ENCODE measurements around the gene PDCD4.

PDCD4 gene

GRCh38 chr10:110871298-110872084 lies at the start of gene PDCD4:
Gene PDCD4 (plus strand): TSS chr10:110871928. CDS start chr10:110876028, 4,100 bp downstream.
- DNase-seq, result peak; percentile 99

DNA sequence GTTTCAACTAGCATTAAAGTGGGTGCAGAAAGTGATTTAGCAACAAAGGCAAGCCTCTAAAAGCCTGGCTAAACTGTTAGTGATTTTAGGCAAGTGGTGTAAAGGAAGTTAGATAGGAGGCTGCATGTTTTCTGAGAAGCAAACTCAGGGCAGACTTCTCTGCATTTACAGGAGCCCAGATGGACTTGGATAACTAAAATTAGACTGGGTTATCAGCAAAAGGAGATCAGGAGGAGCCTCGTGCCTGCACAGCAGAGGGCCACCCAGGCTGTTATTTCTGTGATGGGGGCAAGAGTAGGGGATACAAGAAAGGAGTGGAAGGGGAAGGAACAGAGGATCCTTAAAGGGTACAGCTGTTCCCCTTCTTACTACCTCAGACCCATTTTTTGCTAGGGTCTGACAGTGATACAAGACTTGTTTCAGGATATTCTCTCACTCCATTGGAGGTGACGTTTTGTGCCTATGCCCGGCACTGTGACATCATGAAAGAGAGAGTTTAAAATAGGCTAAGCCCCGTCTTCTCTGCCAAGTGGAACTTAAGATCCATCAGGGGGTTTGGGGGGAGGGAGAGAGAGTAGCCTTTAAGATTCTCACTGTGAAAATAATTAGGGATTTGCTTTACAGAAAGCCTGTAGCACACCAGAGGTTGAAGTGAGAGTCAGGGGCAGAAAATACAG lies 49.6 kb upstream of the PDCD4 start:
- peak; percentile 72 for DNase-seq

DNA sequence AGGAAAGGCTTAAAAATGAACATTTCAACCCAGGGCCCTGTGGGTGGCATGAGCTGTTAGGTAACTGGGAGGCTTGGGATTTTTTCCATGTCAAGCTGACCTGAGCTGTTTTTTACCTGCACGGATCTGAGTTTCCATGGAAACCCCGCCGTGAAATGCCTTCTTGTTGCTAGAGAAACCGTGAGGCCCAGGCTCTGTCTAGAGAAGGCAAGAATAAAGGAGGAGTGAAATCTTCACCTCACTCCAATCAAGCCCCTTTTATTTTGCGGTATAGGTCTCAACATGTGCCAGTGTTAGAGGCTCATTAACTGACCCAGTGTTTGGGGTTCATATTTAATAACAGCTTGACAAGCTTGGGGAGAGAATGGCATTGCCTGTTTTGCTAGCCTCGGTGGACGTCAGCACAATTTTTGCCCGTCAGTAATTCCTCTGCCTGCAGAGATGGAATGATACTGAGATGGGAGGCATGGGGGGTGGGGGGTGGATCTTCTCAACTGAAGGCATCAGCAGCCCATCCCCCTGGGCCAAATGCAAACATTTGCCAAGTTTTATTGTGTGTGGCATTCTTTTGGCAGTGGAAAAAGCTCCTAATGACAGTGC lies 48.9 kb upstream of the PDCD4 start:
- no peak for DNase-seq

DNA sequence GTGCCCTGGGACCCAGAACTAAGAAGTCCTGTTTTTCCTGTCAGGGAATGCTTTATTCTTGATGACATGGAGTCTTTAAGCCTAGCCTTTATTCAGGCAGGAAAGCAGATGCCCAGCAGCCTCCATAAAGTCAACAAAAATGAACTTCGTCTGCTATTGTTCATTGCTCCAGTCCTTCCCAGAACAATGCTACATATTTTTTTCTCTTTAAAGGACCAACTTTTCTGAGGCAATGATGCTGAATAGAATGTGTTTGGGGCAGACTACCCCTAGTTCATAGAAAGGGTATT lies 47.6 kb upstream of the PDCD4 start:
- DNase-seq, result no peak

DNA sequence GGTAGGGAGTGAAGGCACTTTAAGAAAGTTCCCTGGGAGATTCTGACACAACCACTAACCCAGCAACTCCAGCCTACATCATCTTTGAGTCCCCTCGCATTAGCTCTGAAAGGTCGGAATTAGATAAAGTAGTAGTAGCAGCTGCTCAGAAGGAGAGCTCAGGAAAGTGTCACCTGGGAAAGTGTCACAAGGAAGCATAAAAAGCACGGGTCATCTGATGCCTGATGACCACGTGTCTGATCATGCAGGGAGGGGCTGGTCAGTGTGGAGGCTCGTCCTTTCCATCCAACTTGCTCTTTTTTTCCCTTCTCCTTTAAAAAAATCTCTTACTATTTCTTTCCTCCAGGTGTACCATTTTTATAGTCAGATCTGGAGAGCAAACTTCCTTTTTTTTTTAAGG lies 47.1 kb upstream of the PDCD4 start:
- DNase-seq, result no peak

GRCh38 chr10:110825508-110825907 lies 46.2 kb upstream of the PDCD4 start:
- DNase-seq, result no peak

DNA sequence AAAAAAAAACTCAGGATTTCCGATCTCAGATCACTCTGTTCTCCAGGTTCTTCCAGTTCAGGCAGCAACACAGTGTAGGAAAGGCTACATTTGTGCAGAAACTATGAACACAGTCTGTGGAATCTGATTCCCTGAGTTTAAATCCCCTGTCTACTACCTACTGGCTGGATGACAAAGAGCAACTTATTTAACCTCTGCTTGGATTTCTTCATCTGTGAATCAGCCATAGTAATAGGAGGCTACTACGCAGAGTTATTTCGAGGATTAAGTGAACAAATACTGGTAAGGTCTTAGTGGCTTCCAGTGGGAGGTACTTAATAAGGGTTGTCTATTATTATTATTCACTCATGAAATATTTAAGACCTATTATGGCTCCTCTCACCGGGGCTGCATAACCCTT lies 44.3 kb upstream of the PDCD4 start:
- DNase-seq, result no peak

- DNase-seq, result no peak
Measured at GRCh38 chr10:110827875-110828274, 43.9 kb upstream of the PDCD4 start.

DNA sequence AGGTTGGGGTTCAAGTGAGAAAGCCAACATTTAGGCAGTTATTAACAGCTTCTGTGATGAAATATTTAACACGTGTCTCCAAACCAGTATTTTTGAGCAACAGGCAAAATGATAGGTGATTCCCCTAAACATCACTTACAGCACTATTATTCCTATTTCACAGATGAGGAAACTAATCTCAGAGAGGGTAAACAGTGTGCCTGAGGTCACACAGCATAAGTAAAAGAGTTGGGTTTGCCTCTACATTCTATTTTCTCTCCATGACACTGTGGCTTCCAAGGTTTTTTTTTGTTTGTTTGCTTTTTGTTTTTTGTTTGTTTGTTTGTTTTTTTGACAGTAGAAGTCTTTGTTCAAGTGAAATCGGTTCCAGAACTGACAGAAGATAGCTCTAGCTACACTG lies 43.2 kb upstream of the PDCD4 start:
- DNase-seq, result no peak

- no peak for DNase-seq
Measured at GRCh38 chr10:110829721-110830410, 41.9 kb upstream of the PDCD4 start.

GRCh38 chr10:110833234-110833940 lies 38.3 kb upstream of the PDCD4 start:
- DNase-seq, result no peak

DNA sequence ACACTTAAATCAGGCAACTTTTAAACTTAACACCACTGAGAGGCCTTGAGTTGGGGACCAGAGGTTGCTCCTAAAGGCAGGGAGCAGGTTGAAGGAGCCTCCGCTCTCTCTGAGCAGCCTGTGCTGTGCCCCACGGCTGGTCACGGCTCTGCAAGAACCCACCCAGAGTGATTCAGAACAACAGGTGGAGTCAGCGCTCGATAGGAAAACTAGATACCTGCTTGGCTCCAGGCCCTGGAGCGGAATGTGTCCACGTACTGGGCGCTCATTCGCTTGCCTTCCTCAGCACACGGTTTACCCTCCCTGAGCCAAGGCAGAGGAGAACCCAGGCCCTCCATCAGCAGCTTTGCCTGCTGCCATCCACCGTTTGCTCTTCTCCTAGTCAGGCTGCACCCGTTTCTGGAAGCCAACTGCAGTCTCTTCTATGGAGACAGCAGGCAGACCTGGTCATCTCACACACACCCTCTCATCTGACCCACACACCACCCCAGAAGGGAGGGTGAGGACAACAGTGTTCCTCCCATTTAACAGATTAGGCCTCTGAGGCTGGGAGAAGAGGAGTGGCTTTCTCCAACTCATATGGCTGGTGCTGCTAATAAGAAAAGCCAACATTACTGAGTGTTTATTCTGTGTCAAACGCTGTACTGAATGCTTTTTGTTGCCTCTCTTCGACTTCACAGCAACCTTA lies 37.6 kb upstream of the PDCD4 start:
- DNase-seq, result no peak

DNA sequence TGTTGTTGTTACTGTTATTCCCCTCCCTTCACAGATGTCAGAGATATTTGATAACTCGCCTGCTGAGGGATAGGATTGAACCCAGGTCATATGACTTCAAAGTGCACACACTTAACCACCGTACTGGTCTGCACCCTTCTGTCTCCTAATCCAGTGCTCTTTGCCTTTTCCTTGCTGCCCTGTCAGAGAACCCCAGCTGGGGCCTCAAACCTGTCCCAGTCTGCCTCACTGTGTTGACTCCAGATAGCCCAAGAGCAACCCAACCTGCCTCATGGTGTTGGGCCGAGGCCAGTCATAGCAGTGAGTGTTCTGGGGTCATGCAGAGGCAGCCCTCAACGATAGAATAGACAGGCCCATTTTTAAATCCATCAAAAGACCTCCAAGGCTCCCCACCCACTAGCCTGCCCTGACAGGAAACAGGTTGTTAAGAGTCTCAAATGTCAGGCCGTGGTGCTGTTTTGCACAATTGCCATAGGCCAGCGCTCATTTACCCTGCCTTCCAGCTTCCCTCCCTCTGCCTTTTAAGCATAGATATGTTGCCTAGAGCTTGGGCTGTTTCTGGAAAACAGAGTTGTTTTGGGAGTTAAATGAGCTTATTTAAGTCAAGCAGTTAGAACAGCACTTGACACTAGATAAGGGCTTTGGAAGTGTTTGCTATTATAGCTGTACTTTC lies 37.0 kb upstream of the PDCD4 start:
- no peak for DNase-seq

- DNase-seq, result no peak
Measured at GRCh38 chr10:110835841-110836240, 35.9 kb upstream of the PDCD4 start.

GRCh38 chr10:110836706-110837105 lies 35.0 kb upstream of the PDCD4 start:
- no peak for DNase-seq

GRCh38 chr10:110837418-110838171 lies 34.1 kb upstream of the PDCD4 start:
- DNase-seq, result no peak

DNA sequence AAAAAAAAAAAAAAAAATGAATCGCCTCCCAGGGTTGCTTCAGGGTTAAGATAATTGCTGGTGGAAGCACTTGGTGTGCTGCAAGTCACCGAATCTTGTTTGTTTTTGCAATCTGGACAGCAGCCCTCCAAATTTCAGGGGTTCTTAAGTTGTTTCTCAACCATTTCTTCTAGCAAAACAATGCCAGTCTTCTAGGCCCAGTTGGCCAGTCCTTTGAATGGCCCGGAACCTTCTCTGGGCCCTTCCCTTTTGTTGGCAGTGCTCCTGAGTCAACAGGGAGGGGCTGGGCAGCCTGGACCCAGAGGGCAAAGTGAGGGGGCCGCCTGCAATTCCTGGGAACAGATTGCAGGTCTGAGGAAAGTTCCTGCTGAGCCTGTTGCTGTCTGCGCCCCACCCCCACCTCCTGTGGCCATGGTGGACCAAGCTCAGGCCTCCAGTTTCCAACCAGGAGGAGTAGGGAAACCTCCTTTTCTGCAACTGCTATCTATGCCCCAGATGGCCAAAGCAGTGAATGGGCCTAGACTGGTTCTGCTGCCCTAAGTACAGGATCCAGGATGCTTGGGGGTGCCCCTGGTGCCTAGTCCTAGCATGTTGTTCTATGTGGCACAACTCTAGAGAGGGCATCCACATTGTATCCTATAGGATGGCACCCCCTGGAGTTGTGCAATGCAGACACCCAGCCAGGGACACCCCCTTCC lies 31.4 kb upstream of the PDCD4 start:
- no peak for DNase-seq

DNA sequence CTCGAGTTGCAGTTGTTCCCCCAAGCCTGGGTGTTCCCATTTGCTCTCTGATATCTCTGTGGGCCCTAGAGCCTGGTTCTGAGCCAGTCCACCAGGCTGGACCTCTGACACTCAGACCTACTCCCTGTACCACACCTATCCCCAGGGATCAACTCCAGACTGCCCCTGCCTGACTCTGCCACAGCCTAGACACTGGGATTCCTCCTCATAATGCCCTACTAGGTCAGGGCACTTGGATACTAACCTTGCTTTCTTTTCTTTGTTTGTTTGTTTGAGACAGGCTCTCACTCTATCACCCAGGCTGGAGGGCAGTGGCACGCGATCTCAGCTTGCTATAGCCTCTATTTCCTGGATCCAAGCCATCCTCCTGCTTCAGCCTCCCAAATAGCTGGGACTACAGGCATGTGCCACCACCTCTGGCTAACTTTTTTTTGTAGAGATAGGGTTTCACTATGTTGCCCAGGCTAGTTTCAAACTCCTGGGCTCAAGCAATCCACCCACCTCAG lies 30.8 kb upstream of the PDCD4 start:
- no peak for DNase-seq

- DNase-seq, result no peak
Measured at GRCh38 chr10:110841767-110842267, 29.9 kb upstream of the PDCD4 start.

DNA sequence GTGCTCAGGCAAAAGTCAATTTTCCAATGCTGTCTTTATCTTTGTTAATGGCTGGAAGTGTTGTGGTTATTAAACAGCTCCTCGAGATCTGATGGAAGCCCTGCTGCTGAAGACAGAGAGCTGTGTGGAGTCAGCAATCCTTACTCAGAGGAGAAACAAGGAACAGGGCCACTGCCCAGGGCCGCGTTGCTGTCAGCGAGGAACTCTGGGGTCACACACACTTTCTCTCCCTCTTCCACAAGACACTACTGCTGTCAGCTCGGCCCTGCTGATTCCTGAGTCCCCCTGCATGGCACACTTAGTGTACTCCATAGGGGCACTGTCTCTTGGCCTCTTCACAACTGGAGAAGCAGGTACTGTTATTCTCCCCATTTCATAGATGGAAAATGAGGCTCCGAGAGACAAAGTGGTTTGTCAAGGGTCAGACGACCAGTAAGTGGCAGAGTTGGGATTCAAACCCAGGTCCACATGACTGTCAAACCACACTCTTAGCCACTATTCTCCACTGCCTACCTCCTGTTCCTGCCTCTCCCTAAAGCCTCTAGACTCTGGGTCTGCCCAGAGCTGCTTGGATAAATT lies 29.3 kb upstream of the PDCD4 start:
- DNase-seq, result no peak
